WTC11 (cell line): Measurements from ENCODE around the gene GRIA2. TPM values are rescaled to one million over a fixed set of nuclear protein-coding genes. Genes with fewer than 3 reads are reported as not detected.

ENCODE experiments used
- ATAC-seq: fragments of 200-7000 bp; cut with Tn5 transposase; 2 replicates; pipeline ENCODE4 v1.10.0; 2021; ENCODE audit warnings: mild to moderate bottlenecking, moderate library complexity
- CTCF ChIA-PET: fragments of 300-600 bp; sonication (Branson Sonifier 250); formaldehyde crosslinking; loops from one replicate; lab custom pipeline; 2021; ENCODE audit warnings: antibody characterized with exemption; lab: Charles Lee
- POLR2A ChIA-PET: fragments of 350-600 bp; sonication (Branson Sonifier 250); formaldehyde crosslinking; loops from one replicate; lab custom pipeline; 2021; ENCODE audit warnings: antibody characterized with exemption; lab: Charles Lee
- DNase-seq: peaks from one replicate; pipeline ENCODE4 v3.0.0; 2021; ENCODE audit warnings: low spot score
- H3K27ac Mint-ChIP-seq: 2 replicates; pipeline ENCODE4 v1.8.0; 2021; ENCODE audit warnings: mixed read lengths
- H3K27me3 Mint-ChIP-seq: 2 replicates; pipeline ENCODE4 v1.8.0; 2021; ENCODE audit warnings: low read depth, mild to moderate bottlenecking, moderate library complexity, mixed read lengths
- H3K36me3 Mint-ChIP-seq: 2 replicates; pipeline ENCODE4 v1.8.0; 2021; ENCODE audit warnings: mixed read lengths
- H3K4me1 Mint-ChIP-seq: 2 replicates; pipeline ENCODE4 v1.8.0; 2022; ENCODE audit warnings: mixed read lengths
- H3K4me3 Mint-ChIP-seq: 2 replicates; pipeline ENCODE4 v1.8.0; 2021; ENCODE audit warnings: mild to moderate bottlenecking, moderate library complexity, mixed read lengths
- H3K9me3 Mint-ChIP-seq: 2 replicates; pipeline ENCODE4 v1.8.0; 2021; ENCODE audit warnings: mixed read lengths
- ARID4B ChIP-seq: sonication (generic); formaldehyde crosslinking; IDR thresholded peaks from 2 replicates; pipeline ENCODE4 v1.8.0; 2023; ENCODE audit warnings: missing genetic modification reagents, mild to moderate bottlenecking, borderline replicate concordance
- CDX4 ChIP-seq: fragments of 250-450 bp; sonication (Bioruptor Pico); IDR thresholded peaks from 2 replicates; pipeline ENCODE4 v1.9.0; 2021; ENCODE audit warnings: moderate library complexity, mild to moderate bottlenecking, inconsistent platforms, borderline replicate concordance
- ELF4 ChIP-seq: sonication (generic); formaldehyde crosslinking; IDR thresholded peaks from 2 replicates; pipeline ENCODE4 v1.8.1; 2022; ENCODE audit warnings: low read depth, mild to moderate bottlenecking, moderate library complexity, missing genetic modification reagents
- GABPB1 ChIP-seq: sonication (generic); formaldehyde crosslinking; IDR thresholded peaks from 2 replicates; pipeline ENCODE4 v1.8.1; 2023; ENCODE audit warnings: mild to moderate bottlenecking, missing genetic modification reagents
- GTF2I ChIP-seq: fragments of 250-450 bp; sonication (Bioruptor Pico); conservative IDR thresholded peaks from 2 replicates; pipeline ENCODE4 v1.4.0; 2021; ENCODE audit warnings: mild to moderate bottlenecking
- IRF2 ChIP-seq: sonication (generic); formaldehyde crosslinking; IDR thresholded peaks from 2 replicates; pipeline ENCODE4 v1.8.0; 2022; ENCODE audit warnings: low read depth, missing genetic modification reagents, borderline replicate concordance
- JUN ChIP-seq: sonication (generic); formaldehyde crosslinking; IDR thresholded peaks from 2 replicates; pipeline ENCODE4 v1.8.0; 2023; ENCODE audit warnings: mild to moderate bottlenecking, missing genetic modification reagents
- NFATC4 ChIP-seq: fragments of 250-450 bp; sonication (Bioruptor Pico); IDR thresholded peaks from 2 replicates; pipeline ENCODE4 v1.9.0; 2021; ENCODE audit warnings: mild to moderate bottlenecking
- NR1H2 ChIP-seq: sonication (generic); formaldehyde crosslinking; IDR thresholded peaks from 2 replicates; pipeline ENCODE4 v1.9.0; 2021; ENCODE audit warnings: mild to moderate bottlenecking, moderate library complexity, missing genetic modification reagents
- PRRX2 ChIP-seq: fragments of 250-450 bp; sonication (Bioruptor Pico); IDR thresholded peaks from 2 replicates; pipeline ENCODE4 v1.8.0; 2021; ENCODE audit warnings: mild to moderate bottlenecking
- SMAD4 ChIP-seq: sonication (generic); formaldehyde crosslinking; IDR thresholded peaks from 2 replicates; pipeline ENCODE4 v1.8.0; 2022; ENCODE audit warnings: mild to moderate bottlenecking, missing genetic modification reagents
- TP53 ChIP-seq: sonication (generic); formaldehyde crosslinking; IDR thresholded peaks from 2 replicates; pipeline ENCODE4 v1.8.1; 2023; ENCODE audit warnings: mild to moderate bottlenecking, missing genetic modification reagents
- ZNF396 ChIP-seq: fragments of 250-450 bp; sonication (Bioruptor Pico); IDR thresholded peaks from 2 replicates; pipeline ENCODE4 v1.8.0; 2021; ENCODE audit warnings: mild to moderate bottlenecking, moderate library complexity, borderline replicate concordance
- ZNF416 ChIP-seq: fragments of 250-450 bp; sonication (Bioruptor Pico); IDR thresholded peaks from 2 replicates; pipeline ENCODE4 v1.9.0; 2021; ENCODE audit warnings: mild to moderate bottlenecking, inconsistent platforms
- ZNF671 ChIP-seq: fragments of 250-450 bp; sonication (Bioruptor Pico); IDR thresholded peaks from 2 replicates; pipeline ENCODE4 v1.8.0; 2021; ENCODE audit warnings: mild to moderate bottlenecking
- total RNA-seq: library from RNA; stranded (reverse); gene quantifications from 3 replicates; pipeline ENCODE4 v1.2.3, GENCODE V29; 2021
- TF ChIP-seq, protein P1 (sequence below): sonication (generic); formaldehyde crosslinking; IDR thresholded peaks from 2 replicates; pipeline ENCODE4 v1.8.1; 2023; ENCODE audit warnings: mild to moderate bottlenecking, missing genetic modification reagents, borderline replicate concordance
- TF ChIP-seq, protein P2 (sequence below): sonication (generic); formaldehyde crosslinking; IDR thresholded peaks from 2 replicates; pipeline ENCODE4 v1.8.1; 2022; ENCODE audit warnings: low read depth, missing genetic modification reagents, borderline replicate concordance
- TF ChIP-seq, protein P3 (sequence below): sonication (generic); formaldehyde crosslinking; IDR thresholded peaks from 2 replicates; pipeline ENCODE4 v1.8.0; 2022; ENCODE audit warnings: mild to moderate bottlenecking, missing genetic modification reagents

The GRIA2 gene
- total RNA-seq, 1 experiment from 2014 or later: not detected

DNA sequence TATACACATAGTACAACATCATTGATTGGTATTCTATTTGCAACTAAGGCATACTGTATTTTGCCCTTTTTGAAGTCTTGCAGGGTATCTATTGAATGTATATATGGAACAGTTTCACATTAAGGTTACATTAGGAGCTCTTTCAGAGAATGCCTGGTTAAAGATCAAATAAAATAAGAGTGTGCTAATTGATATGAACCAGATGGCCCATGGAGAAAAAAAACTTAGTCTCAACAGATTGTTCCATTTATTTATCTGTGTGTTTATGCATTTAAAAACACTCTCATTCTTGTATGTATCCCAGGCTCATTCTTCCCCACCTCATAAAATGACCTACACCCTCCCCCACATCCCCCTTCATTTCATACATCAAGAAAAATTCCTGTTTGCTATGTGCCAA lies 35.2 kb upstream of the GRIA2 start (continued):
- TF ChIP-seq, protein P1, sequence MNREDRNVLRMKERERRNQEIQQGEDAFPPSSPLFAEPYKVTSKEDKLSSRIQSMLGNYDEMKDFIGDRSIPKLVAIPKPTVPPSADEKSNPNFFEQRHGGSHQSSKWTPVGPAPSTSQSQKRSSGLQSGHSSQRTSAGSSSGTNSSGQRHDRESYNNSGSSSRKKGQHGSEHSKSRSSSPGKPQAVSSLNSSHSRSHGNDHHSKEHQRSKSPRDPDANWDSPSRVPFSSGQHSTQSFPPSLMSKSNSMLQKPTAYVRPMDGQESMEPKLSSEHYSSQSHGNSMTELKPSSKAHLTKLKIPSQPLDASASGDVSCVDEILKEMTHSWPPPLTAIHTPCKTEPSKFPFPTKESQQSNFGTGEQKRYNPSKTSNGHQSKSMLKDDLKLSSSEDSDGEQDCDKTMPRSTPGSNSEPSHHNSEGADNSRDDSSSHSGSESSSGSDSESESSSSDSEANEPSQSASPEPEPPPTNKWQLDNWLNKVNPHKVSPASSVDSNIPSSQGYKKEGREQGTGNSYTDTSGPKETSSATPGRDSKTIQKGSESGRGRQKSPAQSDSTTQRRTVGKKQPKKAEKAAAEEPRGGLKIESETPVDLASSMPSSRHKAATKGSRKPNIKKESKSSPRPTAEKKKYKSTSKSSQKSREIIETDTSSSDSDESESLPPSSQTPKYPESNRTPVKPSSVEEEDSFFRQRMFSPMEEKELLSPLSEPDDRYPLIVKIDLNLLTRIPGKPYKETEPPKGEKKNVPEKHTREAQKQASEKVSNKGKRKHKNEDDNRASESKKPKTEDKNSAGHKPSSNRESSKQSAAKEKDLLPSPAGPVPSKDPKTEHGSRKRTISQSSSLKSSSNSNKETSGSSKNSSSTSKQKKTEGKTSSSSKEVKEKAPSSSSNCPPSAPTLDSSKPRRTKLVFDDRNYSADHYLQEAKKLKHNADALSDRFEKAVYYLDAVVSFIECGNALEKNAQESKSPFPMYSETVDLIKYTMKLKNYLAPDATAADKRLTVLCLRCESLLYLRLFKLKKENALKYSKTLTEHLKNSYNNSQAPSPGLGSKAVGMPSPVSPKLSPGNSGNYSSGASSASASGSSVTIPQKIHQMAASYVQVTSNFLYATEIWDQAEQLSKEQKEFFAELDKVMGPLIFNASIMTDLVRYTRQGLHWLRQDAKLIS (CRISPR knock-in tag): no peak
- no peak for TF ChIP-seq ZNF396
- no peak for TF ChIP-seq NFATC4 (CRISPR knock-in tag)
- TF ChIP-seq PRRX2 (CRISPR knock-in tag): no peak
- TF ChIP-seq ZNF671: no peak
- TF ChIP-seq IRF2 (CRISPR knock-in tag): no peak

DNA sequence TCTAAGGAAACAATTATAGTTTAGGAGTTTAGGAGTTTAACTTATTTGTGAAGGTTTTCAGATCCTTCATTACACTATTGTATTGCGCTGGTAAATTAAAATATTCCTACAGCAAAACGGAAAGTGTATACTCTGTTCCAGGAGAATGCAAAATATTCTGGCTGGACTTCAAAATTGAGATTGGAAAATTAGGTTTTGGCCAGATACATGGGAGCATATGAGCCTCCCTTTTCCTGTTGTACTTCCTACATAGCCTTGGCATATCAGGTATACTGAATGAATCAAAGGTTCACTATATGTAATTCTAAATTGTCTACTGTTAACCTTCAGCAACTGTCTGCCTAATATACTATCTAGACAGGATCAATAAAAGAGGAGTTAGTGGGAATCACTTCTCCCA lies 25.2 kb upstream of the GRIA2 start:
- CTCF ChIA-PET: interaction anchor here (1.0 to 2.0 kb wide), 2 partner anchors 9 to 96 kb away, joined by 3 to 12 read pairs; no protein-coding TSS in a partner anchor
- Mint-ChIP-seq H3K4me3 (no peak overlapping the region), H3K27me3 (no peaks in the 10 kb centered on the region), H3K27ac (no peak overlapping the region), H3K9me3 (no peaks in the 10 kb centered on the region), H3K36me3 (no peaks in the 10 kb centered on the region), H3K4me1 (peaks cover 29% of the 10 kb centered on the region)
- POLR2A ChIA-PET: no interaction called here
- TF ChIP-seq, protein P2, sequence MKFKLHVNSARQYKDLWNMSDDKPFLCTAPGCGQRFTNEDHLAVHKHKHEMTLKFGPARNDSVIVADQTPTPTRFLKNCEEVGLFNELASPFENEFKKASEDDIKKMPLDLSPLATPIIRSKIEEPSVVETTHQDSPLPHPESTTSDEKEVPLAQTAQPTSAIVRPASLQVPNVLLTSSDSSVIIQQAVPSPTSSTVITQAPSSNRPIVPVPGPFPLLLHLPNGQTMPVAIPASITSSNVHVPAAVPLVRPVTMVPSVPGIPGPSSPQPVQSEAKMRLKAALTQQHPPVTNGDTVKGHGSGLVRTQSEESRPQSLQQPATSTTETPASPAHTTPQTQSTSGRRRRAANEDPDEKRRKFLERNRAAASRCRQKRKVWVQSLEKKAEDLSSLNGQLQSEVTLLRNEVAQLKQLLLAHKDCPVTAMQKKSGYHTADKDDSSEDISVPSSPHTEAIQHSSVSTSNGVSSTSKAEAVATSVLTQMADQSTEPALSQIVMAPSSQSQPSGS (CRISPR knock-in tag): no peak
- TF ChIP-seq ARID4B (no peak), JUN (CRISPR knock-in tag) (no peak), ELF4 (no peak), SMAD4 (CRISPR knock-in tag) (no peak), GABPB1 (CRISPR knock-in tag) (no peak), ZNF416 (CRISPR knock-in tag) (no peak), TP53 (CRISPR knock-in tag) (no peak), CDX4 (CRISPR knock-in tag) (no peak), NR1H2 (CRISPR knock-in tag) (no peak), GTF2I (no peak)
- TF ChIP-seq, protein P3, sequence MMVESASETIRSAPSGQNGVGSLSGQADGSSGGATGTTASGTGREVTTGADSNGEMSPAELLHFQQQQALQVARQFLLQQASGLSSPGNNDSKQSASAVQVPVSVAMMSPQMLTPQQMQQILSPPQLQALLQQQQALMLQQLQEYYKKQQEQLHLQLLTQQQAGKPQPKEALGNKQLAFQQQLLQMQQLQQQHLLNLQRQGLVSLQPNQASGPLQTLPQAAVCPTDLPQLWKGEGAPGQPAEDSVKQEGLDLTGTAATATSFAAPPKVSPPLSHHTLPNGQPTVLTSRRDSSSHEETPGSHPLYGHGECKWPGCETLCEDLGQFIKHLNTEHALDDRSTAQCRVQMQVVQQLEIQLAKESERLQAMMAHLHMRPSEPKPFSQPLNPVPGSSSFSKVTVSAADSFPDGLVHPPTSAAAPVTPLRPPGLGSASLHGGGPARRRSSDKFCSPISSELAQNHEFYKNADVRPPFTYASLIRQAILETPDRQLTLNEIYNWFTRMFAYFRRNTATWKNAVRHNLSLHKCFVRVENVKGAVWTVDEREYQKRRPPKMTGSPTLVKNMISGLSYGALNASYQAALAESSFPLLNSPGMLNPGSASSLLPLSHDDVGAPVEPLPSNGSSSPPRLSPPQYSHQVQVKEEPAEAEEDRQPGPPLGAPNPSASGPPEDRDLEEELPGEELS: no peak
- no peak for DNase-seq
- ATAC-seq: no peak
